Activated naive CD8-positive, alpha-beta T cell treated with anti-CD3 and anti-CD28 coated beads, Interleukin-2, amount 50 U/mL, for 16 hours (primary cell): ENCODE results near the gene MORF4L1.

Experiments used
- DNase-seq: peaks from one replicate; pipeline ENCODE4 v3.0.0-alpha.2; 2020; ENCODE audit warnings: low read depth, low spot score

The MORF4L1 gene

GRCh38 chr15:78946493-78946892 lies 73.8 kb downstream of the MORF4L1 start:
- DNase-seq, result no peak

- no peak for DNase-seq
Measured at GRCh38 chr15:78947506-78947905, 74.8 kb downstream of the MORF4L1 start.
